Stomach (tissue), 9 donors: ENCODE data around the gene HNF1B. TPM values are rescaled to one million over a fixed set of nuclear protein-coding genes. Genes with fewer than 3 reads are reported as not detected.
A peak's percentile ranks its signal among the peaks of the same experiment; 100 is the strongest.

Experiments
- DNase-seq, 2 donors: peaks; one replicate each; pipeline versions ENCODE4 v3.0.0 to v3.0.0-alpha.2; 2013 to 2019
- H3K27ac ChIP-seq, 5 donors: fragments of 200-600 bp in 4 of 5; sonication (generic) in 4 of 5; one replicate each; pipeline ENCODE4 v1.5.1; 2013 to 2019; ENCODE audit warnings: mild to moderate bottlenecking in 1 of 5, moderate library complexity in 1 of 5
- H3K27me3 ChIP-seq, 3 donors: fragments of 200-600 bp; sonication (generic); one replicate each; pipeline ENCODE4 v1.5.1; 2017 to 2019; ENCODE audit warnings: mixed run types in 1 of 3
- H3K36me3 ChIP-seq, 4 donors: fragments of 200-600 bp; sonication (generic); 1 replicate in 3 of 4; 2 replicates in 1 of 4; pipeline ENCODE4 v1.5.1; 2016 to 2019
- H3K4me1 ChIP-seq, 4 donors: fragments of 200-600 bp; sonication (generic); one replicate each; pipeline ENCODE4 v1.5.1; 2016 to 2019
- H3K4me3 ChIP-seq, 4 donors: fragments of 200-600 bp; sonication (generic) in 3 of 4; one replicate each; pipeline ENCODE4 v1.5.1; 2016 to 2019; ENCODE audit warnings: mild to moderate bottlenecking in 1 of 4
- H3K9me3 ChIP-seq, 4 donors: fragments of 200-600 bp; sonication (generic); one replicate each; pipeline ENCODE4 v1.5.1; 2016 to 2019
- EP300 ChIP-seq: sonication (generic); formaldehyde crosslinking; IDR thresholded peaks from one replicate; pipeline ENCODE4 v1.6.1; 2017; ENCODE audit warnings: antibody characterized with exemption
- POLR2A ChIP-seq, 4 donors: fragments of 450-650 bp; IDR thresholded peaks; one replicate each; pipeline ENCODE4 v1.6.1; 2016; ENCODE audit warnings: antibody characterized with exemption in 4 of 4, control low read depth in 2 of 4, mild to moderate bottlenecking in 1 of 4, moderate library complexity in 1 of 4
- POLR2AphosphoS5 ChIP-seq, 3 donors: sonication (generic); formaldehyde crosslinking; IDR thresholded peaks; one replicate each; pipeline ENCODE4 v1.6.1; 2016; ENCODE audit warnings: antibody characterized with exemption in 3 of 3
- WGBS, 5 donors: extraction: QIAGEN DNeasy Blood & Tissue Kit in 3 of 5; methylation state at CpG; one replicate each; pipeline versions ENCODE4 v1.1.5 to v1.1.7; 2013 to 2018; 5-methylcytosine and 5-hydroxymethylcytosine counted together
- intact Hi-C: fragments of 100-400 bp; cut with DNase I; formaldehyde crosslinking; loops from one replicate; pipeline ENCODE4 v1.15.1; 2023; ENCODE audit warnings: low total_unique reads
- polyA plus RNA-seq, 3 donors: library from polyadenylated mRNA; stranded (reverse); fragments of 200-250 nt; gene quantifications; one replicate each; pipeline ENCODE4 v1.2.3, GENCODE V29; 2013
- total RNA-seq, 5 donors: library from RNA; depleted of rRNA; stranded (reverse); fragments of >200 nt; gene quantifications; one replicate each; pipeline versions ENCODE4 v1.1.0 to v1.2.3, GENCODE V29; 2014 to 2016
- TF ChIP-seq, protein P1 (sequence below), 7 experiments: fragments of 450-650 bp in 4 of 7; fragments of 200-600 bp in 3 of 7; sonication (generic) in 3 of 7; IDR thresholded peaks; one replicate each; pipeline ENCODE4 v1.5.1; 2016 to 2019; ENCODE audit warnings: antibody characterized with exemption in 7 of 7, control low read depth in 2 of 7, mild to moderate bottlenecking in 1 of 7
- donor health status: healthy with polysubstance abuse.
- donor health status: Bipolar disorder and iron deficiency.
- donor health status: healthy.

Gene HNF1B
- total and polyA plus RNA-seq, 8 donors = 0.58 to 19.2 (median 7.0) TPM

DNA sequence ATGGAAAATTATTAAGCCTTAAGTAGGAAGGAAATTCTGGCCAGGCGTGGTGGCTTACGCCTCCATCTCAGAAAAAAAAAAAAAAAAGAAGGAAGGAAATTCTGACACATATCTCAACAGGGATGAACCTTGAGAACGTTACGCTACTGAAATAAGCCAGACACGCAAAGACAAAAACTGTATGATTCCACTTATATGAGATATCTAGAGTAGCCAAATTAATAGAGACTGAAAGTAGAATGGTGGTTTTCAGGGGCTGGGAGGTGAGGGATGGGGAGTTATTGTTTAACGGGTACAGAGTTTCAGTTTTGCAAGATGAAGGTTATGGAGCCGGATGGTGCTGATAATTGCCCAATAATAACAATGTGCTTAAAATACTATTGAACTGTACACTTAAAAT, 16.2 kb upstream of the HNF1B start:
- 61 to 74% (median 70%) methylated on average over 7 of the region's 7 CpGs for WGBS, 5 donors
- H3K36me3 ChIP-seq = no peaks in the 10 kb centered on the region
- H3K27me3 ChIP-seq = peaks cover 0 to 49% (median 0%) of the 10 kb centered on the region in 3 donors
- no peaks in the 10 kb centered on the region for H3K9me3 ChIP-seq
- H3K4me3 ChIP-seq = no peak overlapping the region
- H3K4me1 ChIP-seq = peaks cover 0 to 9% (median 4%) of the 10 kb centered on the region in 4 donors
- DNase-seq = no peak
- no peak overlapping the region for H3K27ac ChIP-seq
- intact Hi-C loops = no loop called here
- TF ChIP-seq EP300 = no peak
- no peak for TF ChIP-seq POLR2AphosphoS5 (IDR thresholded peaks at IDR 0.05)
- TF ChIP-seq POLR2A (IDR thresholded peaks at IDR 0.05) = no peak
- TF ChIP-seq, protein P1, sequence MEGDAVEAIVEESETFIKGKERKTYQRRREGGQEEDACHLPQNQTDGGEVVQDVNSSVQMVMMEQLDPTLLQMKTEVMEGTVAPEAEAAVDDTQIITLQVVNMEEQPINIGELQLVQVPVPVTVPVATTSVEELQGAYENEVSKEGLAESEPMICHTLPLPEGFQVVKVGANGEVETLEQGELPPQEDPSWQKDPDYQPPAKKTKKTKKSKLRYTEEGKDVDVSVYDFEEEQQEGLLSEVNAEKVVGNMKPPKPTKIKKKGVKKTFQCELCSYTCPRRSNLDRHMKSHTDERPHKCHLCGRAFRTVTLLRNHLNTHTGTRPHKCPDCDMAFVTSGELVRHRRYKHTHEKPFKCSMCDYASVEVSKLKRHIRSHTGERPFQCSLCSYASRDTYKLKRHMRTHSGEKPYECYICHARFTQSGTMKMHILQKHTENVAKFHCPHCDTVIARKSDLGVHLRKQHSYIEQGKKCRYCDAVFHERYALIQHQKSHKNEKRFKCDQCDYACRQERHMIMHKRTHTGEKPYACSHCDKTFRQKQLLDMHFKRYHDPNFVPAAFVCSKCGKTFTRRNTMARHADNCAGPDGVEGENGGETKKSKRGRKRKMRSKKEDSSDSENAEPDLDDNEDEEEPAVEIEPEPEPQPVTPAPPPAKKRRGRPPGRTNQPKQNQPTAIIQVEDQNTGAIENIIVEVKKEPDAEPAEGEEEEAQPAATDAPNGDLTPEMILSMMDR (IDR thresholded peaks at IDR 0.05) = no peak

DNA sequence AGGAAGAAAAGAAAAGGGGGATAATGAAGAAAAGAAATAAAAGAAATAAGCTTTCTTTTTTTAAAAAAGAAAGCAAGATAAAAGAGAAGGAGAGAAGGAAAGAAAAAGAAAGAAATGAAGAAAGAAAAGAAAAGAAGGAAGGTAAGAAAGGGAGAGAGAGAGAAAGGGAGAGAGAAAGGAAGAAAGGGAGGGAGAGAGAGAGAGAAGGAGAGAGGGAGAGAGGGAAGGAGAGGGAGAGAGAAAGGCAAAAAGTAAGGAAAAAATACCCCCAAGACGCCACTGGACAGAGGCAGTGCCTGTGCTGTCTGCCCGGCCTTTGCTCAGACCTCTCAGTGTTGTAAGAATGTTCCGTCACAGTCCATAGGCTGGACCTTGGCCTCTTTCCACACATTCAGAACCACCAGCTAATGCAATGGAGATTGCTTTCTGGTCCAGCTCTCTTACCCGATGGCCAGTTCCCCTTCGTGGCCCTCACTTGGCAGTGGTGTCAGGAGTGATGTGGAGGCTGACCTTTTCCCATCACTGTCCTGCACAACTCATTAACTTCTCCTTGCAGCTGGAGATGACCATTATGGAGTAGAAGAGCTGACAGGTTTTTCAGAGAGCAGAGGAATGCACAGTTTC, 14.3 kb upstream of the HNF1B start:
- peak in 1 of 2 donors; percentile 21 for DNase-seq
- no peak for TF ChIP-seq POLR2AphosphoS5 (IDR thresholded peaks at IDR 0.05)
- TF ChIP-seq POLR2A (IDR thresholded peaks at IDR 0.05) = no peak
- TF ChIP-seq, protein P1 (IDR thresholded peaks at IDR 0.05) = no peak
- no peak for TF ChIP-seq EP300
- no peaks in the 10 kb centered on the region for H3K4me1 ChIP-seq
- H3K9me3 ChIP-seq = no peaks in the 10 kb centered on the region
- H3K4me3 ChIP-seq = no peak overlapping the region
- H3K27me3 ChIP-seq = peaks cover 0 to 66% (median 0%) of the 10 kb centered on the region in 3 donors
- H3K36me3 ChIP-seq = no peaks in the 10 kb centered on the region
- WGBS, 5 donors = 62 to 79% (median 75%) methylated on average over 5 of the region's 5 CpGs
- intact Hi-C loops = no loop called here
- H3K27ac ChIP-seq = no peak overlapping the region

DNA sequence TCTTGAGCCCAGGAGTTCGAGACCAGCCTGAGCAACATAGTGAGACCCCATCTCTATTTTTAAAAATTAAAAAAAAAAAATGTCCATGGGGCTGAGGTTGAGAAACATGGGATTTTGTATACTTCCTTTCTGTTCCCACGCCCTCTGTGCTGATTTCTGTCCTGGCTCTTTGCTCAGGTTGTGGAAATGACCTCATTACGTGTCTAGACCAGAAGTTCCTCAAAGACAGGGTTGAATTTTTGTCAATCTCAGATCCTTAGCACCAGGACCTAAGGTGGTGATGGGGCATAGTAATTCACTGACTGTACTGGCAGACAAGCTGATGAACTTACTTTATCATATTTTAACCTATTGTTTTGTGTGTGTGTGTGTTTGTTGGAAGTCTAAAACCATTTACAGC, 11.2 kb upstream of the HNF1B start:
- intact Hi-C loops = no loop called here
- no peak for DNase-seq
- Histone ChIP-seq H3K4me1 (no peaks in the 10 kb centered on the region), H3K27ac (no peak overlapping the region), H3K9me3 (no peaks in the 10 kb centered on the region), H3K27me3 (peaks cover 0 to 47% (median 0%) of the 10 kb centered on the region in 3 donors), H3K4me3 (no peak overlapping the region), H3K36me3 (no peaks in the 10 kb centered on the region)
- WGBS, 5 donors = 80 to 88% (median 85%) methylated on average over 3 of the region's 3 CpGs
- TF ChIP-seq POLR2AphosphoS5 (IDR thresholded peaks at IDR 0.05) (no peak), EP300 (no peak), POLR2A (IDR thresholded peaks at IDR 0.05) (no peak)
- TF ChIP-seq, protein P1 (IDR thresholded peaks at IDR 0.05) = no peak

DNA sequence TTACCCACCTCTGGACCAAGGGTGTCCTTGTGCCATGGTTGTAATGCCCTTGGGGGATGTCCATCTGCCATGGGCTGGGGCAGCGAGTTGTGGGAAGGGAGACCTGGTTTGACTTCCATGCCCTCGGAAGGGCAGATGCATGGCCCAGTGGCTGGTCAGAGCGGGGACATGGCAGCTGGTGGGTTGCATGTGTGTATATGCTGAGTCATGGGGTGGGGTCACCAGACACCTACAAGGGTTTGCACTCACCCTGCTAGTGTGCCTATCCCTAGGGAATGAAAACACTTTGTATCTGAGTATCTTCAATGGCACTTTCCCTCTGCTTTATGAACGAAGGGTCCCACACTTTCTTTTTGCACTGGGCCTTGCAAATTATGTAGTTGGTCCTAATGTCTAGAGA, 10.6 kb upstream of the HNF1B start:
- no peak for TF ChIP-seq POLR2A (IDR thresholded peaks at IDR 0.05)
- TF ChIP-seq EP300 = no peak
- TF ChIP-seq, protein P1 (IDR thresholded peaks at IDR 0.05) = no peak
- no peak for TF ChIP-seq POLR2AphosphoS5 (IDR thresholded peaks at IDR 0.05)
- Histone ChIP-seq H3K9me3 (no peaks in the 10 kb centered on the region), H3K27ac (no peak overlapping the region), H3K27me3 (peaks cover 0 to 47% (median 0%) of the 10 kb centered on the region in 3 donors), H3K4me1 (no peaks in the 10 kb centered on the region), H3K36me3 (no peaks in the 10 kb centered on the region), H3K4me3 (no peak overlapping the region)
- DNase-seq = no peak
- intact Hi-C loops = no loop called here
- 88 to 97% (median 94%) methylated on average over 4 of the region's 4 CpGs for WGBS, 5 donors
